GM12801 (cell line): Measurements from ENCODE around the gene DNAJB2.

Experiments used
- TF ChIP-seq, protein P1 (sequence below): IDR thresholded peaks from one replicate; pipeline ENCODE4 v1.5.1; 2011; ENCODE audit warnings: control low read depth; ENCODE audit not compliant: insufficient read length; ENCODE audit errors: extremely low read depth

Gene DNAJB2

DNA sequence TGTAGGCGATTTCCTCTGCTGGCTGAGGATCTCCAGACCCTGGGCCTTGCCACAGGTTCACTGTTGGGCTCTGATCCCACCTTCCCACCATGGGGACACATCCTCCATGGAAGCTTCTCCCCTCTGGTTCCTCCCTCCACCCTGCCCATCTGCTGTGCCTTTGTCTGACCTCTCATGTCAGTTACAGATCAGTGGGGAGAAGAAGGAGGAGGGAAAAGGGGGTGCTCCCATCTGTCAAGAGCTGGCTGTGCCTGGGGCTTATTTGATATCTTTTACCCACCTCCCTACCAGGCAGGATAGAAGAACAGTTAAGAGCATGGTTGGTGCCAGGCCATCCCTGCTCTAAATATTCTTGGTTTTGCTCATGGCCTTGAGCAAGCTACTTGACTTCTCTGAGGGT is 12.3 kb upstream of the DNAJB2 start:
- TF ChIP-seq, protein P1, sequence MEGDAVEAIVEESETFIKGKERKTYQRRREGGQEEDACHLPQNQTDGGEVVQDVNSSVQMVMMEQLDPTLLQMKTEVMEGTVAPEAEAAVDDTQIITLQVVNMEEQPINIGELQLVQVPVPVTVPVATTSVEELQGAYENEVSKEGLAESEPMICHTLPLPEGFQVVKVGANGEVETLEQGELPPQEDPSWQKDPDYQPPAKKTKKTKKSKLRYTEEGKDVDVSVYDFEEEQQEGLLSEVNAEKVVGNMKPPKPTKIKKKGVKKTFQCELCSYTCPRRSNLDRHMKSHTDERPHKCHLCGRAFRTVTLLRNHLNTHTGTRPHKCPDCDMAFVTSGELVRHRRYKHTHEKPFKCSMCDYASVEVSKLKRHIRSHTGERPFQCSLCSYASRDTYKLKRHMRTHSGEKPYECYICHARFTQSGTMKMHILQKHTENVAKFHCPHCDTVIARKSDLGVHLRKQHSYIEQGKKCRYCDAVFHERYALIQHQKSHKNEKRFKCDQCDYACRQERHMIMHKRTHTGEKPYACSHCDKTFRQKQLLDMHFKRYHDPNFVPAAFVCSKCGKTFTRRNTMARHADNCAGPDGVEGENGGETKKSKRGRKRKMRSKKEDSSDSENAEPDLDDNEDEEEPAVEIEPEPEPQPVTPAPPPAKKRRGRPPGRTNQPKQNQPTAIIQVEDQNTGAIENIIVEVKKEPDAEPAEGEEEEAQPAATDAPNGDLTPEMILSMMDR: no peak

DNA sequence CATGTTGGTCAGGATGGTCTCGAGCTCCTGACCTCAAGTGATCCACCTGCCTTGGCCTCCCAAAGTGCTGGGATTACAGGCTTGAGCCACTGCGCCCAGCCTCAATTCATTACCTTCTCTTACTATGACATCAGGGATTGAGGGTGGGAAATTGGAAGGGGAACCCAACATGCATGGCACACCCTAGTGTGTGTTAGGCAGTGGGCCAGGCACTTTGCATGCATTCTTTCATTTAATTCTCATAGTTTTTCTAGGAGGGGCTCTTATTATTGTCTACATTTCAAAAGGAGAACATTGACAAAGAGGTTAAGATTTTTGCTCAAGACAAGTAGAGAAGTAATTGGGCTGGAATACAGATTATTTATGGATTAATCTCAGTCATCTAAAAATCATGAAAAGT is 10.9 kb upstream of the DNAJB2 start:
- TF ChIP-seq, protein P1: no peak

DNA sequence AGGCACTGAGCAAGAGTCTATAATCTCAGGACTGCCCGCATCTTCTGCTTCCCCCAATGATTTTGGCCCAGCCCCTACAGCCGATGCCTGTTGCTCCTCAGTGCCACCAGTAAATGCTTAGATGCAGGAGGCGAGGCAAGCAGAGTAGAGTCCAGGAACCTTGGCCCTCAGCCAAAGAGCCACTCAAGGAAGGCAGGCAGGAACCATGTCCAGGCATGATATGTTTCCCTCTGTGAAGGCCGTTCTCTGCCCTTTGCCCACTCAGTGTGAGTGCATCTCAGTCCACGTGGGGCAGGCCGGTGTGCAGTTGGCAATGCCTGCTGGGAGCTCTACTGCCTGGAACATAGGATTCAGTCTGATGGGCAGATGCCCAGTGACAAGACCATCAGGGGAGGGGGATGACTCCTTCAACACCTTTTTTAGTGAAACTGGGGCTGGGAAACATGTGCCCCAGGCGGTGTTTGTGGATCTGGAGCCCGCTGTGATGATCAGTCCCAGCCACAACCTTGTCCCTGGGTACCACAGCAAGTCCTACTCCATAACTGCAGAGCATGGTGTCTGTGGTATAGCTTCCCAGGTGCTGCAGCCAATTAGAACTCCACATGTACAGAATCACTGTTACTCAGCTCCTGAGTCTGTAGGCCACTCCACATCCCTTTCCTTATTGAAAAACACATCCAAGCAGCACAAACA is 9.7 kb upstream of the DNAJB2 start:
- TF ChIP-seq, protein P1: no peak

DNA sequence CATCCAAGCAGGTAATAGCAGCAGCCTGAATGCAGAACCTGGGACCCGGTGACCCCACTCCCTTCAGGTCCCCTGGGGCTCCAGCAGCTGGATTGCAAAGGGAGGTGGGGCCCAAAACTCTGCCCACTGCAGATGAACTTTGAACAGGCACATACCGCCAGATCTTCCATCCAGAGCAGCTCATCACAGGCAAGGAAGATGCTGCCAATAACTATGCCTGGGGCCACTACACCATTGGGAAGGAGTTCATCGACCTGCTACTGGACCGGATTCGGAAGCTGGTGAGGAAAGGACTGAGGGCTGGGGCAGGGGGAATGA is 9.2 kb upstream of the DNAJB2 start:
- TF ChIP-seq, protein P1: no peak

DNA sequence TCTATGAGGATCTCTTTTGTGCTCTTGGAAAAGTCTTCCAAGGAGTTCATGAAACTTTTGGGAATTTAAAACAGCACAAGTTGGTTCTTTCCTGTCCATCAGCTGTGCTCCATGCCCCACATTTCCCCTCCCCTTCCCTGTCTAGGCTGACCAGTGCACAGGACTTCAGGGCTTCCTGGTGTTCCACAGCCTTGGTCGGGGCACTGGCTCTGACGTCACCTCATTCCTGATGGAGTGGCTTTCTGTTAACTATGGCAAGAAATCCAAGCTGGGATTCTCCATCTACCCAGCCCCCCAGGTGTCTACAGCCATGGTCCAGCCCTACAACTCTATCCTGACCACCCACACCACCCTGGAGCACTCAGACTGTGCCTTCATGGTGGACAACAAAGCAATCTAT is 8.1 kb upstream of the DNAJB2 start:
- TF ChIP-seq, protein P1: no peak

DNA sequence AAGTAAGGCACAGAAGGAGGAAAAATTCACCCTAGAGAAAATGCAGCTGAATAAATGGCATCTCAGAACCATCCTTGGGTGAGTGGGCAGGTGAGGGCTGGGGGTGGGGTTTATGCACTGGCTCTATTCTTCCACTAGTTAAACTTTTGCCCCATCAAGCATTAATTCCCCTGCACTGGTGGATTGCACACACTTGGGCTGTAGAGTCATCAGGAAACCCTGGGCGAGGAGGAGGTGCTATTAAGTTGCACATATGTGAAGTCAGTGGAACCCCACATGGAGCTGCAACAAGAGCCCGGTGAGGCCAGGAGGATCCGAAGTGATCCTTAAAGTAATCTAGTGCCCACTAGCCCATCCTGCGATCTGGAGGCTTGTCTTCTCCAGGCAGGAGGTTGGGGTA is 6.8 kb upstream of the DNAJB2 start:
- TF ChIP-seq, protein P1: no peak

DNA sequence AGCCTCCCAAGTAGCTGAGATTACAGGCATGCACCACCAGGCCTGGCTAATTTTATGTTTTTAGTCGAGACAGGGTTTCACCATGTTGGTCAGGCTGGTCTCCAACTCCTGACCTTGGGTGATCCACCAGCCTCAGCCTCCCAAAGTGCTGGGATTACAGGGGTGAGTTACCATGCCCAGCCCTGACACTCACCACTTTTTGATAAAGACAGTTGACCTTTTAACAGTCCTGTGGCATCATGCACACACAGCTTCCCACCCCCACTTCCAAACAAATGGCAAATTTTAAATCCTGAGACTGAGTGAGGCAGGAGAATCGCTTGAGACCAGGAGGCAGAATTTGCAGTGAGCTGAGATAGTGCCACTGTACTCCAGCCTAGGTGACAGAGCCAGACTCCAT is 6.2 kb upstream of the DNAJB2 start:
- TF ChIP-seq, protein P1: no peak
